ENCODE data around the gene LONP2. TPM values are rescaled to one million over a fixed set of nuclear protein-coding genes. Genes with fewer than 3 reads are reported as not detected.

LONP2 gene
- total and polyA plus RNA-seq, 9 of the 15 experiments (the other 6 are each of a cell fraction or from before 2014, with no cell fraction given) = 8.1 to 41.2 (median 25.6) TPM

GRCh38 chr16:48234630-48235029 is 9.5 kb upstream of the LONP2 start (continued):
- TF ChIP-seq THAP12 (CRISPR knock-in tag; IDR thresholded peaks at IDR 0.05) = no peak

DNA sequence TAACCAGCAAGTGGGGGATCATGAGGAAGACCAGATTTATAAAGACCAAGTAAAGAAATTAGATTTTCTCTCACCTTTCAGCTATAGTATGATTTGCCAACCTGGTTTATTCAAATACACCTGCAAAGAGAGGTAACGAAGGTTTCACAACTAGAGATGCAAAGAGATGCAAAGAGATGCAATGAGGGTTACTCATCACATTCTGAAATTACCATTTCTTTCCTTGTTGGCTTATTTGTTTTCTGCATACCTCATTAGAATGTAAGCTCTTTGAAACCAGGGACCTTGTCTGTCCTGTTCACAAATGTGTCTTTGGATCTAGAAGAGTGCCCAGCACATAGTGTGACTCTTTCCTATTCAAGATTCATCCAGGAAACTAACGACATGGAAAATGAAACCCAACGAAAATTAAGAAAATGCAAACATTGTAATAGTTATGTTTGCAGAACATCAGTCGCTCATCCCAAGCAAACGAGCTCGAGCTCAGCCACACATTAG is 9.0 kb upstream of the LONP2 start:
- no TSS peak for BruUV-seq (replicated peaks)
- WGBS (ENCODE audit: insufficient coverage, low coverage, missing lambda C conversion rate) = 1% methylated on average over 6 of the region's 6 CpGs
- TF ChIP-seq ZNF444 (CRISPR knock-in tag; IDR thresholded peaks at IDR 0.05) = no peak
- TF ChIP-seq ZNF143 (CRISPR knock-in tag; IDR thresholded peaks at IDR 0.05) = no peak
- TF ChIP-seq HDAC3 (IDR thresholded peaks at IDR 0.05; ENCODE audit: borderline replicate concordance, partially characterized antibody) = no peak
- TF ChIP-seq SFPQ (IDR thresholded peaks at IDR 0.05; ENCODE audit: low read depth, low read length) = no peak
- no peak for TF ChIP-seq CREM (IDR thresholded peaks at IDR 0.05; ENCODE audit: low read depth)
- no peak for TF ChIP-seq POLR2AphosphoS5 (IDR thresholded peaks at IDR 0.05; ENCODE audit: control insufficient read depth, insufficient read depth, low read depth, low read length)
- no peak for TF ChIP-seq ERF (CRISPR knock-in tag; IDR thresholded peaks at IDR 0.05)
- TF ChIP-seq ZKSCAN3 (CRISPR knock-in tag; IDR thresholded peaks at IDR 0.05) = no peak
- TF ChIP-seq, protein P1, sequence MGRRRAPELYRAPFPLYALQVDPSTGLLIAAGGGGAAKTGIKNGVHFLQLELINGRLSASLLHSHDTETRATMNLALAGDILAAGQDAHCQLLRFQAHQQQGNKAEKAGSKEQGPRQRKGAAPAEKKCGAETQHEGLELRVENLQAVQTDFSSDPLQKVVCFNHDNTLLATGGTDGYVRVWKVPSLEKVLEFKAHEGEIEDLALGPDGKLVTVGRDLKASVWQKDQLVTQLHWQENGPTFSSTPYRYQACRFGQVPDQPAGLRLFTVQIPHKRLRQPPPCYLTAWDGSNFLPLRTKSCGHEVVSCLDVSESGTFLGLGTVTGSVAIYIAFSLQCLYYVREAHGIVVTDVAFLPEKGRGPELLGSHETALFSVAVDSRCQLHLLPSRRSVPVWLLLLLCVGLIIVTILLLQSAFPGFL (CRISPR knock-in tag; IDR thresholded peaks at IDR 0.05) = no peak
- no peak for TF ChIP-seq NR4A1 (CRISPR knock-in tag; IDR thresholded peaks at IDR 0.05)
- TF ChIP-seq NR4A1 (tag; IDR thresholded peaks at IDR 0.05) = no peak
- TF ChIP-seq RB1 (IDR thresholded peaks at IDR 0.05; ENCODE audit: low read depth) = no peak
- TF ChIP-seq, protein P2, sequence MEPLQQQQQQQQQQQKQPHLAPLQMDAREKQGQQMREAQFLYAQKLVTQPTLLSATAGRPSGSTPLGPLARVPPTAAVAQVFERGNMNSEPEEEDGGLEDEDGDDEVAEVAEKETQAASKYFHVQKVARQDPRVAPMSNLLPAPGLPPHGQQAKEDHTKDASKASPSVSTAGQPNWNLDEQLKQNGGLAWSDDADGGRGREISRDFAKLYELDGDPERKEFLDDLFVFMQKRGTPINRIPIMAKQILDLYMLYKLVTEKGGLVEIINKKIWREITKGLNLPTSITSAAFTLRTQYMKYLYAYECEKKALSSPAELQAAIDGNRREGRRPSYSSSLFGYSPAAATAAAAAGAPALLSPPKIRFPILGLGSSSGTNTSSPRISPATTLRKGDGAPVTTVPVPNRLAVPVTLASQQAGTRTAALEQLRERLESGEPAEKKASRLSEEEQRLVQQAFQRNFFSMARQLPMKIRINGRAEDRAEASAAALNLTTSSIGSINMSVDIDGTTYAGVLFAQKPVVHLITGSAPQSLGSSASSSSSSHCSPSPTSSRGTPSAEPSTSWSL (CRISPR knock-in tag; IDR thresholded peaks at IDR 0.05; ENCODE audit: borderline replicate concordance) = no peak
- no peak for TF ChIP-seq KHSRP (IDR thresholded peaks at IDR 0.05)

More for the DNA sequence above, 9.0 kb upstream of the LONP2 start:
- in situ Hi-C loops (cut with MboI) (no loop called here), intact Hi-C loops (cut with micrococcal nuclease) (loop anchor here (10.0 kb wide), 2 partner anchors 200 to 300 kb away; no protein-coding TSS in a partner anchor)
- Histone ChIP-seq H3K9me1 (ENCODE audit: control insufficient read depth, insufficient read depth, low read length) (no peaks in the 10 kb centered on the region), H3K27ac (ENCODE audit: extremely low read depth, low read depth, low read length) (no peak overlapping the region), H3K4me1 (replicated peaks in 1 of 2; ENCODE audit: control insufficient read depth in 2 of 2, insufficient read depth in 2 of 2, low read length in 2 of 2) (no peaks in the 10 kb centered on the region), H3K36me3 (ENCODE audit: control insufficient read depth, insufficient read depth, low read length) (no peaks in the 10 kb centered on the region), H2AFZ (ENCODE audit: low read depth, low read length) (no peak overlapping the region), H3K9ac (ENCODE audit: insufficient read depth in 1 of 2, low read depth in 2 of 2, low read length in 2 of 2) (no peak overlapping the region), H3K4me3 (no peak overlapping the region), H4K20me1 (replicated peaks; ENCODE audit: control insufficient read depth, insufficient read depth, low read length) (no peaks in the 10 kb centered on the region), H3K79me2 (ENCODE audit: control insufficient read depth, insufficient read depth, low read length) (no peaks in the 10 kb centered on the region), H3K27me3 (ENCODE audit: control insufficient read depth in 2 of 2, insufficient read depth in 2 of 2, low read length in 2 of 2) (peaks cover 2 to 14% of the 10 kb centered on the region in 2 experiments; a peak in 4 of 5 replicates), H3K9me3 (replicated peaks; ENCODE audit: control insufficient read depth, insufficient read depth, low read depth, low read length) (peaks cover 3% of the 10 kb centered on the region; the same call in 1 of the 2 replicates), H3K4me2 (ENCODE audit: insufficient read depth, low read length) (no peak overlapping the region)
- no peak for FAIRE-seq
- CTCF ChIA-PET (ENCODE audit: low intra/inter-chr PET ratio) = no interaction called here
- no peak for DNase-seq (ENCODE audit: extremely low read depth in 1 of 4, low spot score in 3 of 4)
- POLR2A ChIA-PET = interaction anchor here (0.9 kb wide), 1 partner anchor 10 kb away, joined by 3 read pairs; no protein-coding TSS in a partner anchor
- ATAC-seq = no peak
